ENCODE results near the gene BHLHE40. TPM values are rescaled to one million over a fixed set of nuclear protein-coding genes. Genes with fewer than 3 reads are reported as not detected.

Gene BHLHE40
- total and polyA plus RNA-seq, 2 of the 13 experiments (the other 11 are each of a cell fraction or from before 2014, with no cell fraction given), result 1.8 to 51.0 TPM

DNA sequence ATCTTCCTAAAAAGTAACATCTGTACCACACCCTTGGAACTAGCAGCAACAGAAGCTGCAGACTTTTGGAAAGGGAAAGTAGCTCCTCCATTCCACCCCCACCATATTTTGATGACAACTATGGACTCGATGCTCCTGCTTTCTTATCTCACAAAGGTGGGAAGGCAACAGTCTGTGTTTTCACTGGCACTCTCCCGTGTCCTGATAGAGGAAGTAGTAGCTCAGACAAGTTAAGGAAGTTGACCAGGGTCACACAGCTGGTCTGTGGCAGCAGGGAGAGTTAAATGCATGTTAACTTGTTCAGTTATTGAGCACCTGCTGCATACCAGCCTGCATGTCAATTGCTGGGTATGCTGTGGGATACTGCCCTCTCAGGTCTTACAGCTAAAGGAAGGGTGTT is 33.1 kb downstream of the BHLHE40 start:
- FAIRE-seq (no peak), ATAC-seq (no peak), DNase-seq (ENCODE audit: low spot score) (no peak)
- H2AFZ ChIP-seq (ENCODE audit: low read length), result no peak overlapping the region
- TF ChIP-seq SAFB2 (CRISPR knock-in tag; IDR thresholded peaks at IDR 0.05; ENCODE audit: borderline replicate concordance, low read depth), result no peak
- peak; percentile 52; the same call in 1 of the 2 replicates for TF ChIP-seq ZKSCAN8 (CRISPR knock-in tag; IDR thresholded peaks at IDR 0.05; ENCODE audit: borderline replicate concordance)
- peaks cover 66% of the 10 kb centered on the region for H3K4me1 ChIP-seq (ENCODE audit: insufficient read depth, low read length)
- in situ Hi-C loops (cut with HindIII; ENCODE audit: extremely low pct_ligation_motif_present, low pct_unique_long_range_greater_than_20kb), result no loop called here
- no peak overlapping the region for H3K9ac ChIP-seq (ENCODE audit: insufficient read depth, low read depth, low read length)
- no peaks in the 10 kb centered on the region for H4K20me1 ChIP-seq (ENCODE audit: insufficient read depth, low read length)
- WGBS (ENCODE audit: low lambda C conversion rate), result 11% methylated on average over 2 of the region's 2 CpGs
- BruUV-seq (replicated peaks), result no TSS peak
- H3K9me3 ChIP-seq (ENCODE audit: low read length), result no peaks in the 10 kb centered on the region
- H3K4me3 ChIP-seq (replicated peaks in 1 of 3; ENCODE audit: insufficient read depth in 1 of 3, low read depth in 2 of 3, low read length in 3 of 3), result no peak overlapping the region
- no peak overlapping the region for H3K4me2 ChIP-seq (ENCODE audit: low read depth, low read length)
- peaks cover 3 to 30% of the 10 kb centered on the region in 2 experiments; a peak in 4 of 5 replicates for H3K27me3 ChIP-seq (ENCODE audit: control insufficient read depth in 1 of 2, insufficient read depth in 2 of 2, low read length in 2 of 2)
- no peaks in the 10 kb centered on the region for H3K36me3 ChIP-seq (replicated peaks in 1 of 2; ENCODE audit: control insufficient read depth in 1 of 2, insufficient read depth in 2 of 2, low read length in 2 of 2)
- ChIA-PET POLR2A (no interaction called here), CTCF (ENCODE audit: low intra/inter-chr PET ratio, low total read pairs) (no interaction called here)
- H3K27ac ChIP-seq (ENCODE audit: extremely low read length, insufficient read depth, low read length), result no peak overlapping the region
- intact Hi-C loops (cut with micrococcal nuclease; ENCODE audit: unreplicated experiment), result no loop called here
- no peaks in the 10 kb centered on the region for H3K79me2 ChIP-seq (ENCODE audit: insufficient read depth, low read length)

GRCh38 chr3:5013021-5013906 is 34.0 kb downstream of the BHLHE40 start:
- intact Hi-C loops (cut with micrococcal nuclease; ENCODE audit: unreplicated experiment), result no loop called here
- H3K4me3 ChIP-seq (replicated peaks in 1 of 3; ENCODE audit: insufficient read depth in 1 of 3, low read depth in 2 of 3, low read length in 3 of 3), result no peak overlapping the region
- ChIA-PET POLR2A (interaction anchor here (0.7 to 1.2 kb wide), 2 partner anchors 13 to 34 kb away, joined by 3 to 6 read pairs; partner anchors contain the start of gene BHLHE40), CTCF (ENCODE audit: low intra/inter-chr PET ratio, low total read pairs) (no interaction called here)
- peak overlapping the region; percentile 33; the same call in 1 of the 2 replicates for H3K4me2 ChIP-seq (ENCODE audit: low read depth, low read length)
- peak; percentile 43 for ATAC-seq
- peak; percentile 29 for DNase-seq (ENCODE audit: low spot score)
- WGBS (ENCODE audit: low lambda C conversion rate), result 30% methylated on average over 3 of the region's 5 CpGs
- H3K27me3 ChIP-seq (ENCODE audit: control insufficient read depth in 1 of 2, insufficient read depth in 2 of 2, low read length in 2 of 2), result peaks cover 3 to 23% of the 10 kb centered on the region in 2 experiments; a peak in 3 of 5 replicates
- no peak overlapping the region for H3K9ac ChIP-seq (ENCODE audit: insufficient read depth, low read depth, low read length)
- no peak overlapping the region for H2AFZ ChIP-seq (ENCODE audit: low read length)
- in situ Hi-C loops (cut with HindIII; ENCODE audit: extremely low pct_ligation_motif_present, low pct_unique_long_range_greater_than_20kb), result no loop called here
- no peaks in the 10 kb centered on the region for H3K9me3 ChIP-seq (ENCODE audit: low read length)
- FAIRE-seq, result no peak
- H3K79me2 ChIP-seq (ENCODE audit: insufficient read depth, low read length), result no peaks in the 10 kb centered on the region
- no peak overlapping the region for H3K27ac ChIP-seq (ENCODE audit: extremely low read length, insufficient read depth, low read length)
- no TSS peak for BruUV-seq (replicated peaks)
- H3K36me3 ChIP-seq (replicated peaks in 1 of 2; ENCODE audit: control insufficient read depth in 1 of 2, insufficient read depth in 2 of 2, low read length in 2 of 2), result no peaks in the 10 kb centered on the region
- H4K20me1 ChIP-seq (ENCODE audit: insufficient read depth, low read length), result no peaks in the 10 kb centered on the region
- peaks cover 75% of the 10 kb centered on the region for H3K4me1 ChIP-seq (ENCODE audit: insufficient read depth, low read length)
- TF ChIP-seq EZH2 (conservative IDR thresholded peaks at IDR 0.05; ENCODE audit: low read depth, low read length) (no peak), ZMYM2 (CRISPR knock-in tag; IDR thresholded peaks at IDR 0.05) (no peak), FOXA3 (CRISPR knock-in tag; IDR thresholded peaks at IDR 0.05) (peak; percentile 36; the same call in 1 of the 2 replicates), ZNF501 (CRISPR knock-in tag; IDR thresholded peaks at IDR 0.05) (0 out of 2 replicates have a peak, but pooled peaks have one; percentile 41), ZNF281 (CRISPR knock-in tag; IDR thresholded peaks at IDR 0.05; ENCODE audit: borderline replicate concordance) (no peak), SAP130 (CRISPR knock-in tag; IDR thresholded peaks at IDR 0.05; ENCODE audit: low read depth) (0 out of 2 replicates have a peak, but pooled peaks have one; percentile 22)
- TF ChIP-seq, protein P1, sequence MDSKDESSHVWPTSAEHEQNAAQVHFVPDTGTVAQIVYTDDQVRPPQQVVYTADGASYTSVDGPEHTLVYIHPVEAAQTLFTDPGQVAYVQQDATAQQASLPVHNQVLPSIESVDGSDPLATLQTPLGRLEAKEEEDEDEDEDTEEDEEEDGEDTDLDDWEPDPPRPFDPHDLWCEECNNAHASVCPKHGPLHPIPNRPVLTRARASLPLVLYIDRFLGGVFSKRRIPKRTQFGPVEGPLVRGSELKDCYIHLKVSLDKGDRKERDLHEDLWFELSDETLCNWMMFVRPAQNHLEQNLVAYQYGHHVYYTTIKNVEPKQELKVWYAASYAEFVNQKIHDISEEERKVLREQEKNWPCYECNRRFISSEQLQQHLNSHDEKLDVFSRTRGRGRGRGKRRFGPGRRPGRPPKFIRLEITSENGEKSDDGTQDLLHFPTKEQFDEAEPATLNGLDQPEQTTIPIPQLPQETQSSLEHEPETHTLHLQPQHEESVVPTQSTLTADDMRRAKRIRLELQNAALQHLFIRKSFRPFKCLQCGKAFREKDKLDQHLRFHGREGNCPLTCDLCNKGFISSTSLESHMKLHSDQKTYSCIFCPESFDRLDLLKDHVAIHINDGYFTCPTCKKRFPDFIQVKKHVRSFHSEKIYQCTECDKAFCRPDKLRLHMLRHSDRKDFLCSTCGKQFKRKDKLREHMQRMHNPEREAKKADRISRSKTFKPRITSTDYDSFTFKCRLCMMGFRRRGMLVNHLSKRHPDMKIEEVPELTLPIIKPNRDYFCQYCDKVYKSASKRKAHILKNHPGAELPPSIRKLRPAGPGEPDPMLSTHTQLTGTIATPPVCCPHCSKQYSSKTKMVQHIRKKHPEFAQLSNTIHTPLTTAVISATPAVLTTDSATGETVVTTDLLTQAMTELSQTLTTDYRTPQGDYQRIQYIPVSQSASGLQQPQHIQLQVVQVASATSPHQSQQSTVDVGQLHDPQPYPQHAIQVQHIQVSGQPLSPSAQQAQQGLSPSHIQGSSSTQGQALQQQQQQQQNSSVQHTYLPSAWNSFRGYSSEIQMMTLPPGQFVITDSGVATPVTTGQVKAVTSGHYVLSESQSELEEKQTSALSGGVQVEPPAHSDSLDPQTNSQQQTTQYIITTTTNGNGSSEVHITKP (CRISPR knock-in tag; IDR thresholded peaks at IDR 0.05; ENCODE audit: low read depth), result no peak
